GM21390 (cell line): ENCODE data around the gene MRI1.
"Not testable (repeated sequence)": the region's sequence is repeated elsewhere in the genome, so short reads cannot be mapped to it uniquely, and the experiment has no call there.

Source experiments
- ATAC-seq: cut with Tn5 transposase; IDR thresholded peaks from one replicate; pipeline ENCODE4 v1.9.1; 2021; ENCODE audit not compliant: unreplicated experiment

The MRI1 gene

DNA sequence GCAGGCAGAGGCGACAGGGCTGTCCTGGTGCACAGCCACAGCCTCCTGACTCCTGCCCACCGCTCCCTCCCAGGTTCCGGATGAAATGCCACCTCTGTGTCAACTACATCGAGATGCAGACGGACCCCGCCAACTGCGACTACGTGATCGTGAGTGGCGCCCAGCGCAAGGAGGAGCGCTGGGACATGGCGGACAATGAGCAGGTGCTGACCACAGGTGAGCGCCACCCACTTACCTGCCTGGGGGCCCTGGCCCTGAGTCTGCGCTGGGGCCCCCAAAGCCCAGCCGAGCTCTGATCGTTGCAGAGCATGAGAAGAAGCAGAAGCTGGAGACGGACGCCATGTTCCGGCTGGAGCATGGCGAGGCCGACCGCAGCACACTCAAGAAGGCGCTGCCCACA, 5.5 kb upstream of the MRI1 start:
- no peak for ATAC-seq

DNA sequence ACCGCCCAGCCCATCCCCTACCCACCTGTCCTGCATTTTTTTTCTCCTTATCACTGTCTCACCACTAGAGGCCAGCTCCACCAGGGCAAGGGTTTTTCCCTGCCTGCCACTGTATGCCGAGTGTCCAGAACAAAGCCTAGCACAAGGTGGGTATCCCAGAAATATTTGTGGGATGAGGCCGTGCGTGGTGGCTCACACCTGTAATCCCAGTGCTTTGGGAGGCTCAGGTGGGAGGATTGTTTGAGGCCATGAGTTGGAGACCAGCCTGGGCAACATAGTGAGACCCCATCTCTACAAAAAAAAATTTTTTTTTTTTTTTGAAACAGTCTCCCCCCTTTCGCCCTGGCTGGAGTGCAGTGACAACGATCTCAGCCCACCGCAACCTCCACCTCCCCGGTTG, 2.9 kb upstream of the MRI1 start:
- ATAC-seq = no peak

DNA sequence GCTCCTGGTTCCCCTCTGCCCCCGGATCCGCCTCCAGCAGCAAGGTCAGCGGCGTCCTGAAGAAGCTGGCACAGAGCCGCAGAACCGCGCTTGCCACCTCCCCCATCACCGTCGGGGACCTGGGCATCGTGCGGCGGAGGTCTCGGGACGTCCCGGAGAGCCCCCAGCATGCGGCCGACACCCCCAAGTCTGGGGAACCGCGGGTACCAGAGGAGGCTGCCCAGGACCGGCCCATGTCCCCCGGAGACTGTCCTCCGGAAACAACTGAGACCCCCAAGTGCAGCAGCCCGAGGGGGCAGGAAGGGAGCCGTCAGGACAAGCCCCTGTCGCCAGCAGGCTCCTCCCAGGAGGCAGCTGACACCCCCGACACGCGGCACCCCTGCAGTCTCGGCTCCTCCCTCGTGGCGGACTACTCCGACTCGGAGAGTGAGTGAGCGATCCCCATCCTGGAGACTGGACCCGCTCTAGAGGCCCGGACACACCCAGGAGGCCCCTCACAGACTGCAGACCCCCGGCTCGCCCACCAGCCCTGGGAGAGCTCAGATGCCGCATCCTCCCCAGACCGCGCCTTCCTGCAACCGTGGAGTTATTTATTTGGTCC, 1.6 kb upstream of the MRI1 start:
- no peak for ATAC-seq

DNA sequence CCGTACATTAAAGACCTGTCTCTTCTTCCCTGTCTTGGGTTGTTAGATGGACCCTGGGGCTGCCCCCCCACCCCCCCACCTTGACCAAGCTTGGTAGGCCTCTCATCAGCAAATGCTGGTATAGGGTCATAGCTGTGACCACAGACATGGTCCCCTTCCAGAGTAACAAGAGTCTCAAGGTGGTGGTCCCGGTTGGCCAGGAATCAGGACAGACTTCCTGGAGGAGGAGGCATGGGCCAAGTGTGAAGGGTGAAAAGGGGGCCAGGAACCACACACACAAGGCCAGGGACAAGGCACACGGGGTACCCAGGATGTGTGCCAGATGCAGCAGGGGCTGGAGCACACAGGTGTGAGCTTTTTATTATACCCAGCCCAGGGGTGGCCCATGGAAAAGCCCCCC, 1.1 kb upstream of the MRI1 start:
- no peak for ATAC-seq

DNA sequence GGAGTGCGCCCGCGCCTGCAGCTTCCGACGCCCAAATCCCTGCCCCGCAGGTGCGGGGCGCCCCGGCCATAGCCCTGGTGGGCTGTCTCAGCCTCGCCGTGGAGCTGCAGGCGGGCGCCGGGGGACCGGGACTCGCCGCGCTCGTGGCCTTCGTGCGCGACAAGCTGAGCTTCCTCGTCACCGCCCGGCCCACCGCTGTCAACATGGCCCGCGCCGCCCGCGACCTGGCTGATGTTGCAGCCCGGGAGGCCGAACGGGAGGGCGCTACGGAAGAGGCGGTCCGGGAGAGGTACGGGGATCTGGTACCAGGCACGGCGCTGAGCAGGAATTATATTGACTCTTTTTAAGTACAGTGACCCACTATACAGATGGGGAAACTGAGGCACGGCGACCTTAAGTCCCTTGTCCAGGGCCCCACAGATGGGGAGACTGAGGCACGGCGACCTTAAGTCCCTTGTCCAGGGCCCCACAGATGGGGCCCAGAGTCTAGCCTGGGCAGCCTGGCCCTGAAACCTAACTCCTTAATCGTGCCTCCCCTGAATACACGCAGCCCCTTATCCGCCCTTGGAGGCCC, 586 bp downstream of the MRI1 start:
- ATAC-seq = no peak

DNA sequence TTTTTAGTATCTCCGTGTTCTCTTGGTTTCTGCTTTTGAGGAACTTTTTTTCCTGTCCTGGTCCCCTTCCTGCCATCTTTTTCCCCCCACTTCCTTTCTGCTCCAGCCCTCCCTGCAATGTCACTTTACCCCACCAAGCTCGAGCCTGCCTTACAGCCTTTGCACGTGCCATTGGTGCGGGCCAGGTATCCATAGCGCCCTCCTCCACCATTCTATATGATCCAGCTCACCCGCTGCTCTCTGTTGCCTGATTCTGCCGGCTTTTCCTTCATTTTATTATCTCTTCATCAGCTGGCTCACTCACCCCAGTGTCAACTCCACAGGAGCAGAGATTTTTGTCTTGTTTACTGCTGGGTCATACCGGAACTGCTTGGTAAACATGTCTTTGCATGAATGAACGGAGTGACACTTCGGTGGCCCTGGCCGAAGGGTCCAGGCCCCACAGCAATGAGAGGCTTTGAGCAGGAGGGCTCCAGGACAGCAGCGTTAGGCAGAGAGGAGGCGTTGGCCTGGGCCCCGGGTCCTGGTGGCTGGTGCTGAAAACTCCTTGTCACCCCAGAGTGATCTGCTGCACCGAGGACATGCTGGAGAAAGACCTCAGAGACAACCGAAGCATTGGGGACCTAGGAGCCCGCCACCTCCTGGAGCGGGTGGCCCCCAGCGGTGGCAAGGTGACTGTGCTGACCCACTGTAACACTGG, 1.2 kb downstream of the MRI1 start:
- ATAC-seq = no peak

DNA sequence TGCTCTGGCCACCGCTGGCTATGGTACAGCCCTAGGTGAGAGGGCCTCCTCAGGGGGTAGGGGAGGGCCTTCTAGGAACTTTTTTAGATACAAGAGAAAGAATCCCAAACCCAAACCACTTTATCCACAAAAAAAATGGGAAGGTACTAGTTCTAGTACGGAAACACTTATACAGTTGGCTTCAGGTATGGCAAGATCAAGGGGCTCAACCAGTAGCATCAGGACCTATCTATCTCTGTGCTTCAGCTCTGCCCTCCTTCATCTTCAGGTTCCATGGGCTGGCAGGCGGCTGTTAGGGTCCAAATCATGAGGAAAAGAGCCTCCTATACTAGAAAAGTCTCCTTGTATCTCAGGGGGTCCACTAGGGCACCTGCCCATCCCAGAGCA, 1.8 kb downstream of the MRI1 start:
- no peak for ATAC-seq

DNA sequence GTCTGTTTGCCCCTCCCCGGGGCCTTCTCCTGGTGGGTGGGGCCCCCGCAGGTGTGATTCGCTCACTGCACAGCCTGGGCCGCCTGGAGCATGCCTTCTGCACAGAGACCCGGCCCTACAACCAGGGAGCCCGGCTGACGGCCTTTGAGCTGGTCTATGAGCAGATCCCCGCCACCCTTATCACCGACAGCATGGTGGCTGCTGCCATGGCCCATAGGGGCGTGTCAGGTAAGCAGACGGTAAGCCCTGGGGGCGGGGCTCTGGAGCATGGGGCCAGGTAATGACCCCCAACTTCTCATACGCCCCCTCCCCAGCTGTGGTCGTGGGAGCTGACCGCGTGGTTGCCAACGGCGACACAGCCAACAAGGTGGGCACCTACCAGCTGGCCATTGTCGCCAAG, 4.2 kb downstream of the MRI1 start:
- no peak for ATAC-seq

DNA sequence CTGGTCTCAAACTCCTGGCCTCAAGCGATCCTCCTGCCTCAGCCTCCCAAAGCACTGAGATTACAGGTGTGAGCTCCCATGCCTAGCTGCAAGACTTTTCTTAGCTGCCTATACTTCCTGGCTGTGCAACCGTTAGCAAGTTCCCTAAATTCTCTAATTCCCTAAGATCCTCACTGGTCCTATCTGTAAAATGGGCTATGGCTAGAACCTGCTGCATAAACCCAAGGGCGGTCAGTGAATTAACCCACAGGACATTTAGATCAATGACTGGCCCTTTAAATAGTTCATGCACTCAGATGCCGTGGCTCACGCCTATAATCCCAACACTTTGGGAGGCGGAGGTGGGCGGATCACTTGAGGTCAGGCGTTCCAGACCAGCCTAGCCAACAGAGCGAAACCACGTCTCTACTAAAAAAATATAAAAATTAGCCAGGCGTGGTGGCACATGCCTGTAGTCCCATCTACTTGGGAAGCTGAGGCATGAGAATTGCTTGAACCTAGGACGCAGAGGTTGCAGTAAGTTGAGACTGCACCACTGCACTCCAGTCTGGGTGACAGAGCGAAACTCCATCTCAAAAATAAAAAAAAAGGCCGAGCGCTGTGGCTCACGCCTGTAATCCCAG, 5.8 kb downstream of the MRI1 start:
- no peak for ATAC-seq

DNA sequence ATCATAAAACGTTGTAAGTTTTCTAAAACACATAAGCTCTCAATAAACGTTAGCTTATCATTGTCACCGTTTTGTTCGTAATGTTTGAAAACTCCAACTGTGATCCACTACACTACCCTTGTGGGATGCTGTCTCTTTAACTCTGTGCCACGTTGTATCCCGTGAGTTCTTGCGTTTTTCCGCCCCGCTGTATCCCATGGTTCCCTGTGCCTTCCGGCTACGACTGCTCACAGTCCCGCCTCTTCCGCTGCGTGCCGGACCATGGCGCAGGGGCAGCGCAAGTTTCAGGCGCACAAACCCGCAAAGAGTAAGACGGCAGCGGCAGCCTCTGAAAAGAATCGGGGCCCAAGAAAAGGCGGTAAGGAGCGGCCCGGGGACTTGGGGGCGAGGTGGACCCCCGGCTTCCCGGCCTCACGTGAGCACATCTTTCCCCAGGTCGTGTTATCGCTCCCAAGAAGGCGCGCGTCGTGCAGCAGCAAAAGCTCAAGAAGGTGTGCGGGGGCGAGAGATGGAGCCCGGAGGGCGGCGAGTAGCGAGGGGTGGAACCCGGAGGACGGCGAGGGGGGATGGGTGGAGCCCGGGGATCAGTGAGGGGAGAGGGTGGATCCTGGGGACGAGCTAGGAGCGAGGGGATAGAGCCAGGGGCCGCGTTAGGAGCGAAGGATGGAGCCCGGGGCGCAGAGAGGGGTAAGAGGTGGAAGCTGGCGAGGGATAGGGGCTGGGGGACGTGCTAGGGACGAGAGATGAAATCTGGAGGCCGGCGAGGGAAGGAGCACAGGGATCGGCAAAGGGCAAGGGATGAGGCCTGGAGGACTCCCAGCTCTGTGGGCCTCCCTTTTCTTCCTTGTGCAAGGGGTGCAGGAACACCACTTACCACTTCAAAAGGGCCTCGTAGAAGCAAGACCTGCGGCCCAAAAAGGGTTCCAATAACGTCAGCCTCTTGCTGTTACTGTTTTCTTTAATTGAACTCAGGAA, 10.2 kb downstream of the MRI1 start, which contains the start of gene C19orf53:
C19orf53 (plus strand) TSS at position 240 of the 975 bp plus-strand sequence; CDS start at position 262, 22 bp downstream.
- ATAC-seq = peak; percentile 94

DNA sequence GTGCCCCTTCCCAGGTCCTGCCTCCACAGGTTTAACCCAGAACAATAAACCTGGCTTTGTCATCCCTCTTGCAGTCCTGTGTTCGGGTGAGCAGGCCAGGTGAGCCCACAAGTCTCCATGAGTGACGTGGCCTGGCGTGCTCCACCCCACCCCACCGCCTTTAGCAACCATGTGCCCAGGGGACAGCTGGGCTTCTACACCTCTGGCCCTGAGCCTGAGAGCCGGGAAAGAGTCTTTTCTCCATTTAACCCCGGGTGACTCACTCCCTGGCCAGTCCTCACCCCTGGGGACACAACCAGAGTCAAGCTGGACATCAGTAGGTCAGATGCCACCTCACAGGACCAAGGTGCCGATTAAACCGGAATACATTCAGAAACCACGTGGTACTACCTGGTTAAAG, 14.1 kb downstream of the MRI1 start:
- no peak for ATAC-seq

DNA sequence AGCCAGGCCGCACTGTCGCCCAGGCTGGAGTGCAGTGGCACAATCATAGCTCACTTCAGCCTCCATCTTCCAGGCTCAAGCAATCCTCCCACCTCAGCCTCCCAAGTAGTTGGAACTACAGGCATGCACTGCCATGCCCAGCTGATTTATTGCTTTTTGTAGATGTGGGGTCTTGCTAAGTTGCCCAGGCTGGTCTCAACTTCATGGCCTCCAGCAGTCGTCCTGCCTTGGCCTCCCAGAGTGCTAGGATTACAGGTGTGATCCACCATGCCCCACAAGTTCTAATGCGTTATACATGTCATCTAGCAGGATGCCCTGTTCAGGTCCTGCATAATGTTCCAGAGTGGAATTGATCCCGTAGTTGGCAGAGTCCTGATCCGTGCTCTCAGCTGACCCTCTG, 14.5 kb downstream of the MRI1 start:
- ATAC-seq = no peak

DNA sequence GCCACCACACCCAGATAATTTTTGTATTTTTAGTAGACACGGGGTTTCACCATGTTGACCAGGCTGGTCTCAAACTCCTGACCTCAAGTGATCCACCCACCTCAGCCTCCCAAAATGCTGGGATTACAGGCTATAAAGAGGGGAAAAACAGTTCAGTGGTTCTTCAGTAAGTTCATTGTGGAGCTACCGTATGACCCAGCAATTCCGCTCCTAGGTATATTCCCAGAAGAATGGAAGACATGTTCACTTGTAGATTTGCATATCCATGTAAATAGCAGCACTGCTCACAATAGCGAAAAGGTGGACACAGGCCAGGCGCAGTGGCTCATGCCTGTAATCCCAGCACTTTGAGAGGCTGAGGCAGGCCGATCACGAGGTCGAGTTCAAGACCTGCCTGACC, 15.5 kb downstream of the MRI1 start:
- ATAC-seq = not testable (repeated sequence)

DNA sequence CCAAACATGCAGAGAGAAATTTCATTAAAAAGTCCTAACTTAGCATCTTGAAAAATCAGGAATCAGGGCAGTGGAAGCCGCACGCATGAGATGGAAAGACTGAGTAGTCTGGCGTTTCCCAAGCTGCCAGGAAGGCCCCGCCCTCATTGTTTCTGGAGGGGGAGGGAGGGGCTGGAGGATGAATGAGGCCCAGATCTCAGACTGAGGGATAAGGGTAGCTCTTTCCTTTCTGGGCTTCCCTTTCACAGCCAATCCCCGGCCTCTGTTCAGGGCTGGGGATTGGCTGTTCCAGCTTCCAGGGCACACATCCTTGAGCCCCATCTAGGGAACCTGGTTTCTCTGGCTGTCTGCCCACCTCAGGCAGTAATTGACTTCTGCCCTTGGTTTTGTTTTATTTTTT, 17.2 kb downstream of the MRI1 start:
- no peak for ATAC-seq

DNA sequence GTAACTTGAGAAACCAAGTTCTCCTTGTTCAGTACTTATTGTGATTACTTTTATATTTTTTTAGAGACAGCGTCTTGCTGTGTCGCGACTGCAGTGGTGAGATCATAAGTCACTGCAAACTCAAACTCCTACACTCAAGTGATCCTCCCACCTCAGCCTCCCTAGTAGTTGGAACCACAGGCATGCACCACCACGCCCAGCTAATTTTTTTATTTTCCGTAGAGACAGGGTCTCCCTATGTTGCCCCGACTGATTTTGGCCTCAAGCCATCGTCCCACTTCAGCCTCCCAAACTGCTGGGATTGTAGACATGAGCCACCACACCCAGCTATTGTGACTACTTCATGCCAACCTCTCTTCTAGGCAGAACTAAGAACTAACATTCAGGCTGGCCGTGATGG, 18.2 kb downstream of the MRI1 start:
- ATAC-seq = no peak

DNA sequence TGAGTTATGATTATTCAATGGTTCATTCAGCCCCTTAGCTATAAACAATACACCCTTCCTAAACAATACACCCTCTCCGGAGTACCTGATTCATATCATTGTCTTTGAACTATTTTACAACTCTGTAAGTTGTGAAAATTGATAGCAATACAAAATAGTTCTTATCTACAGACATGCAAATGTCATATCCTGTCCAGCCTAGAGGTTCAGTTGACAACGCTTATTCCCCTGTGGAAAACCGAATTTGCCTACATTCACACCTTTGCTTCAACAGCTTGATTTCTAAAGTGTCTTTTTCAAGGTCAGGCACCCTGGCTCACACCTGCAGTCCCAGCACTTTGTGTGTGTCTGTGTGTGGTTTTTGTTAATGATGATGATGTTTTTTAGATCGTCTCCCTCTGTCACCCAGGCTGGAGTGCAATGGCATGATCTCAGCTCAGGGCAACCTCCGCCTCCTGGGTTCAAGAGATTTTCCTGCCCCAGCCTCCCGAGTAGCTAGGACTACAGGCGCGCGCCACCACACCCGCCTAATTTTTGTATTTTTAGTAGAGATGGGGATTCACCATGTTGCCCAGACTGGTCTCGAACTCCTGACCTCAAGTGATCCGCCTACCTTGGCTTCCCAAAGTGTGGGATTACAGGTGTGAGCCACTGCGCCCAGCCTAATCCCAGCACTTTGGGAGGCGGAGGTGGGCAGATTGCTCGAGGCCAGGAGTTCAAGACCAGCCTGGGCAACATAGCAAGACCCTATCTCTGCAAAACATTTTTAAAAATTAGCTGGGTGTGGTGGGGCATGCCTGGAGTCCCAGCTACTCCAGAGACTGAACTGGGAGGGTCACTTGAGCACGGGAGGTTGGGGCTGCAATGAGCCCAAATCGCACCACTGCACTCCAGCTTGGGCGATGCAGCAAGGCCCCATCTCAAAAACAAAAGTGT, 19.5 kb downstream of the MRI1 start:
- ATAC-seq = no peak

DNA sequence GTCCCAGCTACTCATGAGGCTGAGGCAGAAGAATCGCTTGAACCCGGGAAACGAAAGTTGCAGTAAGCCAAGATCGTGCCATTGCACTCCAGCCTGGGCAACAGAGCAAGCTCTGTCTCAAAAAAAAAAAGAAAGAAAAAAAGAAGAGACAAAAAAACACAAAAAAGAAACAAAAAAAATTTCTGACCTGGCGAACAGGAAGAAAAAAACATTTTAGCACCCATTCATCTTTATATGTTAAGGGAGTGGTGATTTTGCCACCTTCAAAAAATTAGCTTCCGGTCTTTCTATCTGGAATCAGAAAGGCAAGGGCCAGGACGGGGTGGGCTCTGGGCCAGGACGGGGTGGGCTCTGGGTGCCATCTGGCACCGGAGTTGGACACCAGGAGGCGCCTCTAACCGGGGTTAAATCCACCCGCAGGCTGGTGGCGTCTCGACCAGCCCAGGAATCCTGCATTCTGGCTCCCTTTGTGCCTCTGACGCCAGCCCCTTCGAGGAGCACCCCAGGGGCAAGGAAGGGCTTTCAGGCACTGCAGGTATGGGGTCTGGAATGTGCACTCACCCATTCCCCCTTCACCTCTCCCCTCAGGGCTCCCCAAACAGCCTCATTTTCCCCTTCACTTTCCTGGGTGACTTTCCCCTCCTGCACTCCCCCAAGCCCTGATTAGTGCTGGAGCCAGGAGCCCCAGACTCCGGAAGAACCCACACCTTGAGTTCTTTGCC, 20.6 kb downstream of the MRI1 start:
- no peak for ATAC-seq

DNA sequence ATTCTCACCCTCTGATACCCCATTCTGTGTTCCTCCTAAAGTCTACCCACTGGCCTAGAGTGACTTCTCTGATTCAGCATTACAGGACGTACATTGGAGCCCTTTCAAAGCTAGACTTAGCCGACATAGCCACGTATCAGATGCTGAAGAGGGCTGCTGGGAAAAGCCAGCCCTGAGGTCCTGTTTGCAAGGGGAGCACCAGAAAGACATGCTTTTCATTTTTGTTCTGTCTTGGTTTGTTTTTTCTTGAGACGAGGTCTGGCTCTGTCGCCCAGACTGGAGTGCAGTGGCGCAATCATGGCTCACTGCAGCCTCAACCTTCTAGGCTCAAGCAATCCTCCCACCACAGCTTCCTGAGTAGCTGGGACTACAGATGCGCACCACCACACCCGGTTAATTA, 24.7 kb downstream of the MRI1 start:
- no peak for ATAC-seq

DNA sequence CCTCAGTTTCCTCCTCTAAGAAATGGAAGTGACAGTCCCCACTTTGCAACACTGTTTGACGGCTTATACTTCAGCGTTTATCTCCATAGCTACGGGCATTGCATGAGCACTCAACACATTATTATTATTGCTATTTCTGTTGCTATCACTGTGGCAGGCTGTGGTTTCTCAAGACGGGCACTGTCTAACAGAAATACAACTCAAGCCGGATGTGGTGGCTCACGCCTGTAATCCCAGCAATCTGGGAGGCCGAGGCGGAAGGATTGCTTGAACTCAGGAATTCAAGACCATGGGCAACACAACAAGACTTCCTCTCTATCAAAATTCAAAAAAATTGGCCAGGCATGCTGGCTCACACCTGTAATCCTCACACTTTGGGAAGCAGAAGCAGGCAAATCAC, 26.0 kb downstream of the MRI1 start:
- no peak for ATAC-seq
